ENCODE results near the gene SAMD13.

The SAMD13 gene

GRCh38 chr1:84398175-84399155 is 97.0 kb downstream of the SAMD13 start, which contains the start of gene DNASE2B:
TSS of gene DNASE2B (plus strand) at chr1:84398484. CDS start at chr1:84398565, 81 bp downstream.
- no peak within 1 kb of the TSS for H3K27ac ChIP-seq
- no peak within 1 kb of the TSS for H3K4me3 ChIP-seq
